ENCODE measurements around the gene ARHGEF11. TPM values are rescaled to one million over a fixed set of nuclear protein-coding genes. Genes with fewer than 3 reads are reported as not detected.

The ARHGEF11 gene
- total and polyA plus RNA-seq, 9 of the 15 experiments (the other 6 are each of a cell fraction or from before 2014, with no cell fraction given): 0.14 to 15.5 (median 9.0) TPM

GRCh38 chr1:157025385-157025784 is 20.2 kb downstream of the ARHGEF11 start:
- ChIA-PET CTCF (ENCODE audit: low intra/inter-chr PET ratio) (no interaction called here), POLR2A (interaction anchor here (0.8 to 1.9 kb wide), 2 partner anchors 8 to 10 kb away, joined by 5 to 9 read pairs; no protein-coding TSS in a partner anchor)
- H3K9me3 ChIP-seq (replicated peaks; ENCODE audit: control insufficient read depth, insufficient read depth, low read depth, low read length): peaks cover 9% of the 10 kb centered on the region
- H3K27me3 ChIP-seq (ENCODE audit: control insufficient read depth in 2 of 2, insufficient read depth in 2 of 2, low read length in 2 of 2): no peaks in the 10 kb centered on the region
- no peak overlapping the region for H3K4me2 ChIP-seq (ENCODE audit: insufficient read depth, low read length)
- no peak overlapping the region for H3K9ac ChIP-seq (ENCODE audit: insufficient read depth in 1 of 2, low read depth in 2 of 2, low read length in 2 of 2)
- H3K9me1 ChIP-seq (ENCODE audit: control insufficient read depth, insufficient read depth, low read length): no peaks in the 10 kb centered on the region
- H3K27ac ChIP-seq (ENCODE audit: extremely low read depth, low read depth, low read length): no peak overlapping the region
- in situ Hi-C loops (cut with MboI) (no loop called here), intact Hi-C loops (cut with micrococcal nuclease) (no loop called here)
- WGBS (ENCODE audit: insufficient coverage, low coverage, missing lambda C conversion rate): 67% methylated on average over 3 of the region's 3 CpGs
- DNase-seq (ENCODE audit: extremely low read depth in 1 of 4, low spot score in 3 of 4) (no peak), FAIRE-seq (no peak), ATAC-seq (no peak)
- no TSS peak for BruUV-seq (replicated peaks)
- no peak overlapping the region for H2AFZ ChIP-seq (ENCODE audit: low read depth, low read length)
- H3K4me3 ChIP-seq: no peak overlapping the region
- H3K4me1 ChIP-seq (replicated peaks in 1 of 2; ENCODE audit: control insufficient read depth in 2 of 2, insufficient read depth in 2 of 2, low read length in 2 of 2): no peaks in the 10 kb centered on the region; a peak in 1 of 5 replicates
- no peaks in the 10 kb centered on the region for H4K20me1 ChIP-seq (replicated peaks; ENCODE audit: control insufficient read depth, insufficient read depth, low read length)
- no peaks in the 10 kb centered on the region for H3K36me3 ChIP-seq (ENCODE audit: control insufficient read depth, insufficient read depth, low read length)
- peaks cover 2% of the 10 kb centered on the region; the same call in 1 of the 3 replicates for H3K79me2 ChIP-seq (ENCODE audit: control insufficient read depth, insufficient read depth, low read length)
- TF ChIP-seq ZNF133 (CRISPR knock-in tag; IDR thresholded peaks at IDR 0.05): no peak
- no peak for TF ChIP-seq ZC3H11A (IDR thresholded peaks at IDR 0.05; ENCODE audit: low read depth, low read length)
- TF ChIP-seq NCOA1 (IDR thresholded peaks at IDR 0.05; ENCODE audit: low read depth): no peak
- no peak for TF ChIP-seq ZNF830 (CRISPR knock-in tag; IDR thresholded peaks at IDR 0.05)
- no peak for TF ChIP-seq ATF3 (IDR thresholded peaks at IDR 0.05)
- TF ChIP-seq ATF3 (CRISPR knock-in tag; conservative IDR thresholded peaks at IDR 0.05): no peak
- no peak for TF ChIP-seq FUS (optimal IDR thresholded peaks at IDR 0.05; ENCODE audit: low read depth, low read length)
- no peak for TF ChIP-seq THAP7 (CRISPR knock-in tag; IDR thresholded peaks at IDR 0.05)
- no peak for TF ChIP-seq ZNF77 (CRISPR knock-in tag; IDR thresholded peaks at IDR 0.05)

All from K562 (cell line).